ENCODE results near the gene UGT1A6.

Gene UGT1A6

GRCh38 chr2:233799716-233800115 lies 107.0 kb downstream of the UGT1A6 start:
- FAIRE-seq (no peak), DNase-seq (ENCODE audit: low spot score) (no peak)

- DNase-seq (ENCODE audit: low spot score) (no peak), FAIRE-seq (no peak)
These were observed 107.5 kb downstream of the UGT1A6 start for GRCh38 chr2:233800208-233800607.

GRCh38 chr2:233801357-233802131 lies 108.9 kb downstream of the UGT1A6 start:
- FAIRE-seq, result no peak
- DNase-seq (ENCODE audit: low spot score), result peak; percentile 79

- DNase-seq (ENCODE audit: low spot score) (no peak), FAIRE-seq (no peak)
These were observed 109.6 kb downstream of the UGT1A6 start for GRCh38 chr2:233802132-233802815.

- no peak for FAIRE-seq
These were observed 110.7 kb downstream of the UGT1A6 start for GRCh38 chr2:233803292-233803911.

GRCh38 chr2:233803994-233804393 lies 111.3 kb downstream of the UGT1A6 start:
- no peak for DNase-seq (ENCODE audit: low spot score)
- no peak for FAIRE-seq

More at GRCh38 chr2:233803292-233803911, 110.7 kb downstream of the UGT1A6 start:
- DNase-seq (ENCODE audit: low spot score), result no peak

GRCh38 chr2:233807215-233807865 lies 114.7 kb downstream of the UGT1A6 start:
- DNase-seq (ENCODE audit: low spot score) (no peak), FAIRE-seq (no peak)

GRCh38 chr2:233807966-233808935 lies 115.6 kb downstream of the UGT1A6 start:
- FAIRE-seq (no peak), DNase-seq (ENCODE audit: low spot score) (no peak)

- FAIRE-seq (no peak), DNase-seq (ENCODE audit: low spot score) (no peak)
These were observed 117.7 kb downstream of the UGT1A6 start for GRCh38 chr2:233810385-233810784.

- DNase-seq (ENCODE audit: low spot score) (no peak), FAIRE-seq (no peak)
These were observed 118.4 kb downstream of the UGT1A6 start for GRCh38 chr2:233811087-233811486.

- DNase-seq (ENCODE audit: low spot score), result no peak
- no peak for FAIRE-seq
These were observed 119.0 kb downstream of the UGT1A6 start for GRCh38 chr2:233811732-233812131.

GRCh38 chr2:233813236-233814055 lies 120.8 kb downstream of the UGT1A6 start:
- FAIRE-seq (no peak), DNase-seq (ENCODE audit: low spot score) (no peak)

- FAIRE-seq (no peak), DNase-seq (ENCODE audit: low spot score) (no peak)
These were observed 121.6 kb downstream of the UGT1A6 start for GRCh38 chr2:233814056-233814835.

GRCh38 chr2:233815861-233816260 lies 123.2 kb downstream of the UGT1A6 start:
- FAIRE-seq (no peak), DNase-seq (ENCODE audit: low spot score) (no peak)

GRCh38 chr2:233816334-233816733 lies 123.6 kb downstream of the UGT1A6 start:
- DNase-seq (ENCODE audit: low spot score) (no peak), FAIRE-seq (no peak)

- no peak for DNase-seq (ENCODE audit: low spot score)
- no peak for FAIRE-seq
These were observed 124.1 kb downstream of the UGT1A6 start for GRCh38 chr2:233816771-233817170.

- no peak for FAIRE-seq
These were observed 124.7 kb downstream of the UGT1A6 start for GRCh38 chr2:233817361-233817911.

GRCh38 chr2:233817995-233818638 lies 125.4 kb downstream of the UGT1A6 start:
- no peak for DNase-seq (ENCODE audit: low spot score)
- no peak for FAIRE-seq

More at GRCh38 chr2:233817361-233817911, 124.7 kb downstream of the UGT1A6 start:
- DNase-seq (ENCODE audit: low spot score), result no peak

Measured in urothelium cell line (cell line).